ENCODE measurements around the gene CMYA5. TPM values are rescaled to one million over a fixed set of nuclear protein-coding genes. Genes with fewer than 3 reads are reported as not detected.

Gene CMYA5
- total RNA-seq = under 0.01 and 1.1 TPM in 2 replicates

GRCh38 chr5:79689541-79690466, at the start of gene CMYA5:
TSS of gene CMYA5 (plus strand) at chr5:79689836. CDS start at chr5:79689908, 72 bp downstream.

Other genes starting within 250 kb of the CMYA5 start
- gene HOMER1, start 175.7 kb upstream of the CMYA5 start, total RNA-seq = 11.3 and 15.2 TPM in 2 replicates
- 20.3 and 30.4 TPM in 2 replicates for gene TENT2, start 77.4 kb upstream of the CMYA5 start, total RNA-seq

Measured in regular cardiac myocyte (primary cell).